HG03342 (cell line): ENCODE data around the gene ZNF580.

ENCODE experiments used
- ATAC-seq: cut with Tn5 transposase; IDR thresholded peaks from one replicate; pipeline ENCODE4 v1.9.1; 2021; ENCODE audit warnings: mild to moderate bottlenecking, moderate library complexity; ENCODE audit not compliant: unreplicated experiment

ZNF580 gene

GRCh38 chr19:55622242-55622969 lies 18.4 kb upstream of the ZNF580 start:
- ATAC-seq, result no peak

GRCh38 chr19:55623130-55623529 lies 17.7 kb upstream of the ZNF580 start:
- no peak for ATAC-seq

- ATAC-seq, result no peak
These were observed 17.2 kb upstream of the ZNF580 start for GRCh38 chr19:55623561-55623960.

- peak; percentile 45 for ATAC-seq
These were observed 16.4 kb upstream of the ZNF580 start, which contains the start of gene ZNF784 for GRCh38 chr19:55624109-55625003. Gene ZNF784 (minus strand): TSS chr19:55624566. CDS start chr19:55624561, 5 bp downstream.

GRCh38 chr19:55625004-55625326 lies 15.8 kb upstream of the ZNF580 start:
- no peak for ATAC-seq

- ATAC-seq, result no peak
These were observed 14.5 kb upstream of the ZNF580 start for GRCh38 chr19:55626350-55626749.

GRCh38 chr19:55632463-55632834 lies 8.4 kb upstream of the ZNF580 start:
- no peak for ATAC-seq

GRCh38 chr19:55633861-55634260 lies 6.9 kb upstream of the ZNF580 start:
- no peak for ATAC-seq

GRCh38 chr19:55635334-55635717 lies 5.5 kb upstream of the ZNF580 start:
- no peak for ATAC-seq

GRCh38 chr19:55635856-55636440 lies 4.9 kb upstream of the ZNF580 start:
- no peak for ATAC-seq

- no peak for ATAC-seq
These were observed 4.1 kb upstream of the ZNF580 start for GRCh38 chr19:55636723-55637122.

- ATAC-seq, result no peak
These were observed 3.3 kb upstream of the ZNF580 start for GRCh38 chr19:55637534-55637933.

GRCh38 chr19:55638864-55639359 lies 1.9 kb upstream of the ZNF580 start:
- ATAC-seq, result no peak

- no peak for ATAC-seq
These were observed 692 bp upstream of the ZNF580 start for GRCh38 chr19:55640043-55640576.

- no peak for ATAC-seq
These were observed 787 bp downstream of the ZNF580 start for GRCh38 chr19:55641426-55642152.

- no peak for ATAC-seq
These were observed 1.6 kb downstream of the ZNF580 start for GRCh38 chr19:55642153-55643002.

GRCh38 chr19:55643003-55643886 lies 2.4 kb downstream of the ZNF580 start, which contains the start of gene ZNF581:
Gene ZNF581 (plus strand): TSS chr19:55643649. CDS start chr19:55644572, 923 bp downstream.
- ATAC-seq, result peak; percentile 25

GRCh38 chr19:55643887-55644176 lies 3.0 kb downstream of the ZNF580 start:
- no peak for ATAC-seq
